ENCODE results near the gene SKAP1.

Gene SKAP1

GRCh38 chr17:48169926-48170325 is 260.1 kb downstream of the SKAP1 start:
- TF ChIP-seq PPARA (CRISPR knock-in tag; IDR thresholded peaks at IDR 0.05; ENCODE audit: borderline replicate concordance) (no peak), GLIS3 (CRISPR knock-in tag; IDR thresholded peaks at IDR 0.05) (no peak), BACH2 (CRISPR knock-in tag; IDR thresholded peaks at IDR 0.05; ENCODE audit: borderline replicate concordance) (no peak), CREB5 (CRISPR knock-in tag; IDR thresholded peaks at IDR 0.05; ENCODE audit: low read depth) (no peak), SNAI2 (CRISPR knock-in tag; IDR thresholded peaks at IDR 0.05) (no peak), ESRRG (CRISPR knock-in tag; IDR thresholded peaks at IDR 0.05) (no peak), TCF4 (CRISPR knock-in tag; IDR thresholded peaks at IDR 0.05; ENCODE audit: borderline replicate concordance) (no peak), ZFP3 (CRISPR knock-in tag; IDR thresholded peaks at IDR 0.05) (no peak), ZNF70 (CRISPR knock-in tag; IDR thresholded peaks at IDR 0.05) (no peak)
- no peak for ATAC-seq

- ATAC-seq: no peak
- no peak for TF ChIP-seq ZC3H10 (CRISPR knock-in tag; IDR thresholded peaks at IDR 0.05)
- no peak for TF ChIP-seq TOX (CRISPR knock-in tag; IDR thresholded peaks at IDR 0.05; ENCODE audit: borderline replicate concordance)
- no peak for TF ChIP-seq SNAI2 (CRISPR knock-in tag; IDR thresholded peaks at IDR 0.05)
- no peak for TF ChIP-seq CREB5 (CRISPR knock-in tag; IDR thresholded peaks at IDR 0.05; ENCODE audit: low read depth)
- TF ChIP-seq PATZ1 (CRISPR knock-in tag; IDR thresholded peaks at IDR 0.05; ENCODE audit: borderline replicate concordance): no peak
- no peak for TF ChIP-seq ESRRG (CRISPR knock-in tag; IDR thresholded peaks at IDR 0.05)
- no peak for TF ChIP-seq PPARA (CRISPR knock-in tag; IDR thresholded peaks at IDR 0.05; ENCODE audit: borderline replicate concordance)
- no peak for TF ChIP-seq ZNF8 (CRISPR knock-in tag; IDR thresholded peaks at IDR 0.05)
- TF ChIP-seq CSDC2 (CRISPR knock-in tag; IDR thresholded peaks at IDR 0.05): no peak
- TF ChIP-seq OSR1 (CRISPR knock-in tag; IDR thresholded peaks at IDR 0.05): no peak
- TF ChIP-seq GLIS3 (CRISPR knock-in tag; IDR thresholded peaks at IDR 0.05): no peak
- no peak for TF ChIP-seq ZNF70 (CRISPR knock-in tag; IDR thresholded peaks at IDR 0.05)
- no peak for TF ChIP-seq ISL1 (CRISPR knock-in tag; IDR thresholded peaks at IDR 0.05)
- TF ChIP-seq BACH2 (CRISPR knock-in tag; IDR thresholded peaks at IDR 0.05; ENCODE audit: borderline replicate concordance): no peak
- no peak for TF ChIP-seq ARNTL (CRISPR knock-in tag; IDR thresholded peaks at IDR 0.05; ENCODE audit: borderline replicate concordance, low read depth)
Observed at GRCh38 chr17:48163809-48164208, 266.2 kb downstream of the SKAP1 start.

- no peak for ATAC-seq
- TF ChIP-seq TSHZ2 (CRISPR knock-in tag; IDR thresholded peaks at IDR 0.05): no peak
- TF ChIP-seq POU6F1 (CRISPR knock-in tag; IDR thresholded peaks at IDR 0.05; ENCODE audit: borderline replicate concordance, low read depth): no peak
- TF ChIP-seq ARNTL (CRISPR knock-in tag; IDR thresholded peaks at IDR 0.05; ENCODE audit: borderline replicate concordance, low read depth): no peak
- TF ChIP-seq CSDC2 (CRISPR knock-in tag; IDR thresholded peaks at IDR 0.05): no peak
- no peak for TF ChIP-seq TCF4 (CRISPR knock-in tag; IDR thresholded peaks at IDR 0.05; ENCODE audit: borderline replicate concordance)
- TF ChIP-seq OSR1 (CRISPR knock-in tag; IDR thresholded peaks at IDR 0.05): no peak
Observed at GRCh38 chr17:48162946-48163506, 267.0 kb downstream of the SKAP1 start.

Data from SK-N-SH treated with all-trans-retinoic acid at 6 μM for 48 hours (cell line).